OCI-LY3 (cell line): ENCODE measurements around the gene RAD51B.

Source experiments
- EZH2phosphoT487 ChIP-seq: fragments of 200-600 bp; shearing (Covaris generic); IDR thresholded peaks from 2 replicates; pipeline ENCODE4 v1.6.1; 2018; ENCODE audit warnings: antibody characterized with exemption, mixed run types, low read depth
- TF ChIP-seq, protein P1 (sequence below): fragments of 200-600, 300-600 bp; sonication (generic); IDR thresholded peaks from 2 replicates; pipeline ENCODE4 v1.5.1; 2014; ENCODE audit warnings: antibody characterized with exemption, low read length, low read depth

- TF ChIP-seq, protein P1, sequence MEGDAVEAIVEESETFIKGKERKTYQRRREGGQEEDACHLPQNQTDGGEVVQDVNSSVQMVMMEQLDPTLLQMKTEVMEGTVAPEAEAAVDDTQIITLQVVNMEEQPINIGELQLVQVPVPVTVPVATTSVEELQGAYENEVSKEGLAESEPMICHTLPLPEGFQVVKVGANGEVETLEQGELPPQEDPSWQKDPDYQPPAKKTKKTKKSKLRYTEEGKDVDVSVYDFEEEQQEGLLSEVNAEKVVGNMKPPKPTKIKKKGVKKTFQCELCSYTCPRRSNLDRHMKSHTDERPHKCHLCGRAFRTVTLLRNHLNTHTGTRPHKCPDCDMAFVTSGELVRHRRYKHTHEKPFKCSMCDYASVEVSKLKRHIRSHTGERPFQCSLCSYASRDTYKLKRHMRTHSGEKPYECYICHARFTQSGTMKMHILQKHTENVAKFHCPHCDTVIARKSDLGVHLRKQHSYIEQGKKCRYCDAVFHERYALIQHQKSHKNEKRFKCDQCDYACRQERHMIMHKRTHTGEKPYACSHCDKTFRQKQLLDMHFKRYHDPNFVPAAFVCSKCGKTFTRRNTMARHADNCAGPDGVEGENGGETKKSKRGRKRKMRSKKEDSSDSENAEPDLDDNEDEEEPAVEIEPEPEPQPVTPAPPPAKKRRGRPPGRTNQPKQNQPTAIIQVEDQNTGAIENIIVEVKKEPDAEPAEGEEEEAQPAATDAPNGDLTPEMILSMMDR: no peak
- TF ChIP-seq EZH2phosphoT487: no peak
These were observed 199.0 kb downstream of the RAD51B start for GRCh38 chr14:68018598-68018997.
